ENCODE data around the gene NPNT. TPM values are rescaled to one million over a fixed set of nuclear protein-coding genes. Genes with fewer than 3 reads are reported as not detected.

The NPNT gene
- total RNA-seq, 8 experiments from 2014 or later, result 0.24 to 5.7 (median 0.54) TPM

- no peak for ATAC-seq (replicated peaks in 6 of 8)
- H3K4me3 ChIP-seq, result no peak overlapping the region
- no peaks in the 10 kb centered on the region for H3K4me1 ChIP-seq (replicated peaks in 1 of 2)
- in situ Hi-C loops (cut with MboI; ENCODE audit: low pct_unique_long_range_greater_than_20kb in 2 of 9, low sequenced_read_pairs in 9 of 9, unreplicated experiment in 9 of 9), result no loop called here
- H3K27ac ChIP-seq, result no peak overlapping the region
These were observed 124.5 kb downstream of the NPNT start for GRCh38 chr4:106019771-106020170.

Other genes starting within 250 kb of the NPNT start
- 10 to 100 TPM; 19.6 to 31.9 (median 25.4) TPM for gene INTS12, start 186.8 kb upstream of the NPNT start, total RNA-seq
- gene GSTCD, start 186.7 kb upstream of the NPNT start, total RNA-seq, result 10 to 100 TPM in 4 of 8 experiments, 1 to 10 TPM in 4; 4.6 to 37.7 (median 10.4) TPM

Measured in motor neuron (in vitro differentiated cells).